Fibroblast of the aortic adventitia (primary cell): ENCODE measurements around the gene L3MBTL3. TPM values are rescaled to one million over a fixed set of nuclear protein-coding genes. Genes with fewer than 3 reads are reported as not detected.

Experiments
- DNase-seq: peaks from one replicate; pipeline ENCODE4 v3.0.0-alpha.2; 2010; ENCODE audit warnings: low read depth
- H3K4me3 ChIP-seq: 2 replicates; pipeline ENCODE4 v1.5.1; 2011; ENCODE audit warnings: low read depth, mild to moderate bottlenecking, control low read depth, low read length, moderate library complexity
- CTCF ChIP-seq: IDR thresholded peaks from 2 replicates; pipeline ENCODE4 v1.5.1; 2011; ENCODE audit warnings: mild to moderate bottlenecking, low read length, control low read depth, inconsistent platforms; ENCODE audit not compliant: insufficient read depth
- total RNA-seq: library from RNA; depleted of rRNA; stranded (reverse); fragments of >200 nt; gene quantifications from 2 replicates; pipeline ENCODE4 v1.2.3, GENCODE V29; 2012; ENCODE audit warnings: low replicate concordance

The L3MBTL3 gene
- total RNA-seq, 1 donor, result 9.8 TPM

GRCh38 chr6:130034378-130035146 lies 16.2 kb downstream of the L3MBTL3 start:
- TF ChIP-seq CTCF, result no peak
- H3K4me3 ChIP-seq, result no peak overlapping the region
- DNase-seq, result peak; percentile 42

- DNase-seq, result no peak
- TF ChIP-seq CTCF, result no peak
- no peak overlapping the region for H3K4me3 ChIP-seq
These were observed 16.8 kb downstream of the L3MBTL3 start for GRCh38 chr6:130035211-130035610.

DNA sequence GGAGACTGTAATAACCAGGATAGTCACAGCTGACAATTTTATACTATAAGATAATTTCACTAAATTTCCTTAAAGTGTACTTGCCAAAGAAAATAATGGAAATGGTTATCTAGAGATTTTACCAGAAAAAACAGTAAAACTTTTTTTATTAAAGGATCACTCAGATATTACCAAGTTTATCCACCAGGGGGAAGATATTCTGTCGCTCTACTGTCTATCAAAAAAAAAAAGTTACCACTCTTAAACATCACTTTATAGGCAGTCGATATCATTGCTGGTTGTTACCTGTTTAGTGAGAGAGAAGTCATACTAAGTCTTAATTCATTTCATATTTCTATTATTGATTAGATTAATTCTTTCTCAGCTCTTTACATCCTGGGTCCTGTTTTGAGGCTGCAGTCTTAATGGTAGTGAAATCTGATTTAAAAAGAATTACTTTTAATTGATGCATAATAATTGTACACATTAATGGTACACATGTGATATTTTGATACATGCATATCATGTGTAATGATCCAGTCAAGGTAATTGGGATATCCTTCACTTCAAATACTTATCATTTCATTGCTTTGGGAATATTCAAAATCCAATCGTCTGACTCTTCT lies 18.9 kb downstream of the L3MBTL3 start:
- no peak overlapping the region for H3K4me3 ChIP-seq
- TF ChIP-seq CTCF, result peak; percentile 56
- peak; percentile 30 for DNase-seq

- TF ChIP-seq CTCF, result no peak
- no peak for DNase-seq
- no peak overlapping the region for H3K4me3 ChIP-seq
These were observed 23.2 kb downstream of the L3MBTL3 start for GRCh38 chr6:130041594-130041993.

- no peak for TF ChIP-seq CTCF
- H3K4me3 ChIP-seq, result no peak overlapping the region
- DNase-seq, result no peak
These were observed 25.0 kb downstream of the L3MBTL3 start for GRCh38 chr6:130043344-130043743.

- no peak overlapping the region for H3K4me3 ChIP-seq
- no peak for DNase-seq
- TF ChIP-seq CTCF, result no peak
These were observed 27.2 kb downstream of the L3MBTL3 start for GRCh38 chr6:130045622-130046021.
